ENCODE results near the gene SYNPO2. TPM values are rescaled to one million over a fixed set of nuclear protein-coding genes. Genes with fewer than 3 reads are reported as not detected.

Gene SYNPO2
- total RNA-seq, 1 donor from 2014 or later, result 22.9 TPM

DNA sequence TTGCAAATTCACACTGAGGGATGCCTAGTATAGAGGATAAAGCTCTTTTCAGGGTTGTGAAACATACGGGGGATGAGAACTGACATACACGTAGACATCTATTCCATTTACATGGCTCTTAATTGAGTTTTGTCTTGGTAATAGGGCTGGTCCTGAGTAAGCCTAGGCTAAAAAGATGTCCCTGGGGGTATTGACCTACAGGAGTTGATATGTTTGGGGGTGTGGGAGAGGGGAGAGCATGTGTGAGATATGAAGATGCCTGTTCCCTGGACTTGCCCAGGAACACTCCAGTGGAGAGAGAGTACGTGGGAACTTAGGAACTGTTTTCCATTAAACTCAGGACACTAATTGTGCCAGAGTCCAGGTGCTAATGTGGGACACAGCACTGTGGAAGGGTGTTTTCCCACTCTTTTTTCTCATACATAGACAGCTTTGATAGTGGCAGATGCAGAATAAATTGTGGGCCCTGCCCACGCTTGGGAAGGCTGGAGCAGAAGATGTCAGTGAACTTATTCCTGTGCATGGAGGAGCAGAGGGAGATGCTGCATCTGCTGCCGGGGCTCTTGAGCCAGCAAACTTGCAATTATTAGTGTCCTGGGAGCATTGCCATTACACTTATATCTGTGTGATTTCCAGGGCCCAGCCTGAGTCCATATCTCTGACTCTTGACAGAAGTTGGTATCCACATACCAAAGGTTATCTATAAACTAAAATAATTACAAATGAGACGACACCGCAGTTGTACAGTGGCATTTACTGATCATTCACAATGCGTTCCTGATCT is 20.7 kb downstream of the SYNPO2 start:
- H3K36me3 Mint-ChIP-seq, result no peaks in the 10 kb centered on the region
- H3K27me3 Mint-ChIP-seq, result no peaks in the 10 kb centered on the region
- TF ChIP-seq, protein P1, sequence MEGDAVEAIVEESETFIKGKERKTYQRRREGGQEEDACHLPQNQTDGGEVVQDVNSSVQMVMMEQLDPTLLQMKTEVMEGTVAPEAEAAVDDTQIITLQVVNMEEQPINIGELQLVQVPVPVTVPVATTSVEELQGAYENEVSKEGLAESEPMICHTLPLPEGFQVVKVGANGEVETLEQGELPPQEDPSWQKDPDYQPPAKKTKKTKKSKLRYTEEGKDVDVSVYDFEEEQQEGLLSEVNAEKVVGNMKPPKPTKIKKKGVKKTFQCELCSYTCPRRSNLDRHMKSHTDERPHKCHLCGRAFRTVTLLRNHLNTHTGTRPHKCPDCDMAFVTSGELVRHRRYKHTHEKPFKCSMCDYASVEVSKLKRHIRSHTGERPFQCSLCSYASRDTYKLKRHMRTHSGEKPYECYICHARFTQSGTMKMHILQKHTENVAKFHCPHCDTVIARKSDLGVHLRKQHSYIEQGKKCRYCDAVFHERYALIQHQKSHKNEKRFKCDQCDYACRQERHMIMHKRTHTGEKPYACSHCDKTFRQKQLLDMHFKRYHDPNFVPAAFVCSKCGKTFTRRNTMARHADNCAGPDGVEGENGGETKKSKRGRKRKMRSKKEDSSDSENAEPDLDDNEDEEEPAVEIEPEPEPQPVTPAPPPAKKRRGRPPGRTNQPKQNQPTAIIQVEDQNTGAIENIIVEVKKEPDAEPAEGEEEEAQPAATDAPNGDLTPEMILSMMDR (conservative IDR thresholded peaks at IDR 0.05), result no peak
- H3K4me3 Mint-ChIP-seq, result no peak overlapping the region
- no peak for DNase-seq (ENCODE audit: extremely low spot score, unreplicated experiment)
- H3K27ac Mint-ChIP-seq, result no peak overlapping the region
- peaks cover 33% of the 10 kb centered on the region for H3K4me1 Mint-ChIP-seq (ENCODE audit: unreplicated experiment)
- no peaks in the 10 kb centered on the region for H3K9me3 Mint-ChIP-seq

DNA sequence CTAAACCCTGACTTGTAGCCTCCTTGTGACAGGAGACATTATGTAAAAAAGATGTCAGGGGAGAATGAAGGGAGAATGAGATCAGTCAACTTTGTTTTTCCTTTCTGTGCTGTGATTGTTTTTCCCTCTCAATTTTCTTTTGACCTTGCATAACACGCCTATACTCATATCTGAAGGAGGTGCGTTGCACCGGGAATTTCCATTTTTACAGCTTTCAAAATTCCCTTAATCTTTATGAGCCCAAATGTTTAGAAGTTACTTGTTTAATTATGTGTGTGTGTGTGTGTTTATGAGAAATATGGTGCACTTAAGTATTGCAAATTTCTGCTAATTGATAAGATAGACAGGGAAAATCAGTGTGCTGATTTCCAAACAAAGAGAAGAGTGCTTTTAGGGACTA is 21.6 kb downstream of the SYNPO2 start:
- Mint-ChIP-seq H3K27me3 (no peaks in the 10 kb centered on the region), H3K36me3 (no peaks in the 10 kb centered on the region), H3K4me1 (ENCODE audit: unreplicated experiment) (peaks cover 25% of the 10 kb centered on the region), H3K9me3 (no peaks in the 10 kb centered on the region), H3K27ac (peak overlapping the region; percentile 20), H3K4me3 (no peak overlapping the region)
- TF ChIP-seq, protein P1 (conservative IDR thresholded peaks at IDR 0.05), result no peak
- no peak for DNase-seq (ENCODE audit: extremely low spot score, unreplicated experiment)

DNA sequence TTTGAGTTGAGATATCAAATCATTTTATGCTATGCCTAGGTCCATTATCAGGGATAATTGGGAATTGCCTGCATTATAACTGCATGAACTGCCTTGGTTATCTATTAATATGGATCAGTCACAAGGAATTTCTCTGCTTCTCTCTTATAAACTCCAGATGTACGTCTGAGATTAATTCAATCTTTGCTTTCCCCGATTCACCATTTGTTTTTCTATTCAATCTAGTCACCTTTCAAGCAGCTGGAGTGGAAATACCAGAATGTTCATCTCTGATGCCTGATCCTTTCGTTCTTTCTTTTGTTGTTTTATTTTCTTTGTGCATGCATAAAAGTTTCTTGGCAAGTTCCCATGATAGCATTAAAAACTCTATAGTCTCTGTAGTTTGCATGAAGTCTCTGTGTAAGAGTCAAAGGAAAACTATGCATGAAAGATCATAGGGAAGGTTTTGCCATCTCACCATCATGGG is 22.6 kb downstream of the SYNPO2 start:
- Mint-ChIP-seq H3K9me3 (no peaks in the 10 kb centered on the region), H3K27ac (no peak overlapping the region), H3K4me3 (no peak overlapping the region), H3K36me3 (no peaks in the 10 kb centered on the region), H3K27me3 (no peaks in the 10 kb centered on the region), H3K4me1 (ENCODE audit: unreplicated experiment) (peaks cover 19% of the 10 kb centered on the region)
- TF ChIP-seq, protein P1 (conservative IDR thresholded peaks at IDR 0.05), result no peak
- DNase-seq (ENCODE audit: extremely low spot score, unreplicated experiment), result no peak

DNA sequence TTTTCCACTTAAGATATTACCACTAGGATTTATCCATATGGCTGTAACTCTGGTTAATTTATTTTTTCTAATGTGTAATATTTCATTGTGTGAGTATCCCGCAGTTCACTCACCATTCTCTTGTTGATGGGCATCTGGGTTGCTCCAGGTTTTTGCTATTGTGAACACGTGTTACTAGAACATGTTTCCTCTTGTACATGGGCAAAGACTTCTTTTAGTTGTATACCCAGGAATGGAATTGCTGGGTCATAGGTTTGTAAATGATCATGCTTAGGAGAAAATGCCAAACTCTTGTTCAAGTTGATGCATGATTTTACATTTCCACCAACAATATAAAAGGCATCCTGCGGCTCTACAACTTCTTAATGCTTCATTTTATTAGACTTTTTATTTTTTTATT is 26.8 kb downstream of the SYNPO2 start:
- TF ChIP-seq, protein P1 (conservative IDR thresholded peaks at IDR 0.05), result no peak
- no peaks in the 10 kb centered on the region for H3K36me3 Mint-ChIP-seq
- H3K4me1 Mint-ChIP-seq (ENCODE audit: unreplicated experiment), result peaks cover 14% of the 10 kb centered on the region
- H3K9me3 Mint-ChIP-seq, result no peaks in the 10 kb centered on the region
- DNase-seq (ENCODE audit: extremely low spot score, unreplicated experiment), result no peak
- H3K27ac Mint-ChIP-seq, result no peak overlapping the region
- no peak overlapping the region for H3K4me3 Mint-ChIP-seq
- no peaks in the 10 kb centered on the region for H3K27me3 Mint-ChIP-seq

DNA sequence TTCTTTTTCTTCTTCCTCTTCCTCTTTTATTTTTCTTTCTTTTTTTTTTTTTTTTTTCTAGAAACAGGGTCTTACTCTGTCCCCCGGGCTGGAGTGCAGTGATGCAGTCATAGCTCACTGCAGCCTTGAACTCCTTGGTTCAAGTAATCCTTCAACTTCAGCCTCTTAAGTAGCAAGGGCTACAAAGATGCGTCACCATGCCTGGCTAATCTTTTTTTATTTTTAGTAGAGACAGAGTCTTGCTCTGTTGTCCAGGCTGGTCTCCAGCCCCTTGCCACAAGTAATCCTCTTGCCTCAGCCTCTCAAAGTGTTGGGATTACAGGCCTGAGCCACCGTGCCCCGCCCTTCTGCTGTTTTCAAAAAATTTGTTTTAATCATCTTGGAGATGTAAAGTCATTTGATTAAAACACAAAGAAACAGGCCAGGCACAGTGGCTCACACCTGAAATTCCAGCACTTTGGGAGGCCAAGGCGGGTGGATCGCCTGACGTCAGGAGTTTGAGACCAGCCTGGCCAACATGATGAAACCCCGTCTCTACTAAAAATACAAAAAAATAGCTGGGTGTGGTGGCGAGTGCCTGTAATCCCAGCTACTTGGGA is 28.1 kb downstream of the SYNPO2 start:
- no peak overlapping the region for H3K27ac Mint-ChIP-seq

More for the DNA sequence above, 28.1 kb downstream of the SYNPO2 start:
- TF ChIP-seq, protein P1 (conservative IDR thresholded peaks at IDR 0.05), result no peak
- no peaks in the 10 kb centered on the region for H3K27me3 Mint-ChIP-seq
- H3K4me3 Mint-ChIP-seq, result no peak overlapping the region
- H3K9me3 Mint-ChIP-seq, result no peaks in the 10 kb centered on the region
- no peaks in the 10 kb centered on the region for H3K36me3 Mint-ChIP-seq
- H3K4me1 Mint-ChIP-seq (ENCODE audit: unreplicated experiment), result peaks cover 11% of the 10 kb centered on the region
- no peak for DNase-seq (ENCODE audit: extremely low spot score, unreplicated experiment)
